ENCODE results near the gene ZNF14.
A peak's percentile ranks its signal among the peaks of the same experiment; 100 is the strongest.

The ZNF14 gene

DNA sequence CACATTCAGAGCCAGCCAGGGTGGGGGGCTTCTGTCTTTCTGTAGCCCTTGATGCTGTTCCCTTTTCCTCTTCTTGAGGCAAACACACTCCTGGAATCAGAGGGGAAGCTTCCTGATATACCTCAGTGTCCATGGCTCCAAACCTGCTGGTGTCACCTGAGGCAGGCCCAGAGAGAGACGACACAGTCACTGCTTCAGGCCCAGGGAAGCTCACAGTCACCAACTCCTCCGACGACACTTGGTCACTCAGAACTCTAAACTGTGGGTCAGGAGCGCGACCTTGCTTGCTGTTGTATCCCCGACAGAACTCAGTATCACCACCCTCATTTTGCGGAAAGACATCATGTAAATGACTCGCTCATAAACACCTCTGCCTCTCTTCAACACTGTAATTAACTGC is 70.6 kb downstream of the ZNF14 start:
- peak overlapping the region; percentile 92 for H3K4me3 ChIP-seq (ENCODE audit: low read length)
- DNase-seq (ENCODE audit: low read depth, low spot score) = no peak

DNA sequence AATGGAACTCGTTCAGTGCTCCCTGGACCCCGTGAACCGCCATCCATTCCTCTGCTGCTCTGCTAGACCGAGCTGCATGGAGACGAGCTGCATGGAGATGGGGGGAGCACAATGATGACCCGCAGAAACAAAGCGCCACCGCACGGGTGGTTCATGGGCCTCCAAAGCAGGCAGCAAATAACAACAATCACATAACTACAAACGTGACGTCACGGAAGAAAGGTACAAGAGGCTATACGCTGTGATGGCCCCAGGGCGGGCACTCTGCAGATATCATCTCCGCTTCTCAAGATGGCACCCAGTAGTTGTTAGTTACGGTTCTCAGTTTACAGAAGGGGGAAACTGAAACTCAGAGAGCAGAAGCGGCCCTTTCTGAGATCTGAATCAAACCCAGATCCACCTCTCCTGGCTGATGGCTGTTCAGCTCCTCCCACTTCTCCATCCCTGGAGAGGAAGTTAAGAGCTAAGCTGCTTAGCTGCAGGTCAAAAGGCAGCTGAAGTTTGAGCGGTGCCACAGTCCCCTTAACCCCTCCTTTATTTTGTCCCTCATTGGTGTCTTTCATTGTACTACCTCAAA is 71.1 kb downstream of the ZNF14 start:
- DNase-seq (ENCODE audit: low read depth, low spot score) = peak; percentile 28
- peak overlapping the region; percentile 92 for H3K4me3 ChIP-seq (ENCODE audit: low read length)

DNA sequence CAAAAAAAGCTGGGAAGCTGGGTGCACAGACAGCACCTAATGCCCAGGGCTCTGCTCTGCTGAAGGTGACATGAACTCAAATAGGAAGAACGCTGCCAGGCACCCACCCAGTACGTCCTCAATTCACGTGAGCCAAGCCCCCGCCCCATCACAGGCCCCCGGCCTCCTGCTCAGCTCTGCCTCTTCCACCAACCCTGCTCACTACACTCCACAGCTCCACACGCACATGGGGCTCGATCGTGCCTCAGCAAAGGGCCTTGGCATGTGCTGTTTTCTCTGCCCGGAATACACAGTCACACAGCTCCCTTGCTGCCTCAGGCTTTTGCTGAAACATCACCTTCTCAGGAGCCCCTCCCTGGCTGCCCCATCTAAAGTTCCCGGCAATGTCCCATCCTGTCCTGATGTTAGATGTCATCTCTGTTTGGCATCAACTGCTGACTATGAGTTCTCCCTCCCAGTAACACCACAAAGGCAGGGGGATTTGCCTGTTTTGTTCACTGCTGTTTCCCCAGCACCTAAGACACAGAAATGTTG is 71.7 kb downstream of the ZNF14 start:
- no peak for DNase-seq (ENCODE audit: low read depth, low spot score)

More for the DNA sequence above, 71.7 kb downstream of the ZNF14 start:
- no peak overlapping the region for H3K4me3 ChIP-seq (ENCODE audit: low read length)
